SU-DHL-6 (cell line): ENCODE results near the gene BCAS3.

Experiments
- CTCF ChIP-seq: fragments of 200-600 bp; sonication (generic); IDR thresholded peaks from one replicate; pipeline ENCODE4 v1.5.1; 2017; ENCODE audit warnings: antibody characterized with exemption, mild to moderate bottlenecking, low read length, moderate library complexity; ENCODE audit not compliant: insufficient read depth, poor library complexity, severe bottlenecking
- EZH2phosphoT487 ChIP-seq: fragments of 200-600 bp; sonication (generic), shearing (Covaris generic); conservative IDR thresholded peaks from 2 replicates; pipeline ENCODE4 v1.6.1; 2018; ENCODE audit warnings: mild to moderate bottlenecking, antibody characterized with exemption, low read length, moderate library complexity, mixed read lengths

GRCh38 chr17:60639019-60639330, 38.7 kb upstream of the BCAS3 start:
- no peak for TF ChIP-seq CTCF
- no peak for TF ChIP-seq EZH2phosphoT487
